Activated CD4-positive, CD25-positive, alpha-beta regulatory T cell (primary cell): ENCODE data around the gene EML4.

Experiments
- DNase-seq, 4 experiments: peaks; one replicate each; lab custom pipeline; 2025; lab: John Stamatoyannopoulos, UW

Gene EML4

DNA sequence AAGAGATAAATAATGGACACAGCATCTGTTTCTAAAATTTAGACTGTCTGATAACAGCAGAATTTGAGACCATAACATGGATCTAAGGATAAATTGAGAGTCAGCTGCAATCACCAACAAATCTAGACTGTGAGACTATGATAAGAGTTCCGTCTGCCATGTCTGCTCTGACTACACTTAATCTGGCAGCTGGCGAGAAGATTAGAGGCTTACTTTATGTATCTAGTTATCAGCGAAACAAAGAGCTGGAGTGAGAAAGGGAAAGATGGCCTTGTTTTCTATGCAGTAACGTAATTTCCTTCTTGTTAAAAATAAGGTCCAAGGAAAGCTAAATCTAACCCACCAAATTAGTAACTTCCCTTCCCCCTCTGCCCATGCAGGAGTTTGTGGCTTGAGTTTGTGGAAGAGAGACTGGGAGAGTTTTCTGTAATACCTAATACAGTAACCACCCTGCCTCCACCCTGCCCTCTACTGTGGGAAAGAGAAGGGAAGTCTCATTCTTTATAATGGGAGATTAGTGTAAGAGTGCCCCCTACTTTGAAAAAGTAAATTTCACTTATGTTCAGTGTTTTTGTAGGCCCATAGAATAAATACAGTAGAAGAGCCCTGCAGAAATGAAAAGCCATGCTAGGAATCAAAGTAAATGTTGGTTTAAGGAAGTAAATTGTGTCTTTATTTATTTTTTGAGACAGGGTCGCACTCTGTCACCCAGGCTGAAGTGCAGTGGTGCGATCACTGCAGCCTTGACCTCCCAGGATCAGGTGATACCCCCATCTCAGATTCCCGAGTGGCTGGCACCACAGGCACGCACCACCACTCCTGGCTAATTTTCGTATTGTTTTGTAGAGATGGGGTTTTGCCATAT is 27.5 kb downstream of the EML4 start:
- peak in 2 of 4 experiments; percentile 4 to 12 for DNase-seq

GRCh38 chr2:42197792-42198191 is 28.6 kb downstream of the EML4 start:
- DNase-seq = no peak

DNA sequence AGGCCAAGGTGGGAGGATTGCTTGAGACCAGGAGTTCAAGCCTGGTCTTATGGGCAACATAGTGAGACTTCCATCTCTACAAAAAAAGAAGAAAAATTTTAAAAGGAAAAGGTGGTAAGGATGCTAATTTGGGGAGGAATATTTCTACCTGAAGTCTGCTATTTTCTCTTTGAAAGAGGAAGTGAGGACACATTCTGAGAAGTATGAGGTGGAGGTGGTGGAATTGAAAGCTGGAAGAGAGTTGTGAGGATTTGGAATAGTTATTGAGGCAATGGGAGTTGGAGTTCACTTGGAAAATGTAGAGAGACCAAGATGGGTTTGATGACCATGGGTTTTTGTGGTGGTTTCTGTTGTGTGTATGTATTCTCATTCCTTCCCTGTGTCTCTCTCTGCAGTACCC is 29.3 kb downstream of the EML4 start:
- DNase-seq = no peak

DNA sequence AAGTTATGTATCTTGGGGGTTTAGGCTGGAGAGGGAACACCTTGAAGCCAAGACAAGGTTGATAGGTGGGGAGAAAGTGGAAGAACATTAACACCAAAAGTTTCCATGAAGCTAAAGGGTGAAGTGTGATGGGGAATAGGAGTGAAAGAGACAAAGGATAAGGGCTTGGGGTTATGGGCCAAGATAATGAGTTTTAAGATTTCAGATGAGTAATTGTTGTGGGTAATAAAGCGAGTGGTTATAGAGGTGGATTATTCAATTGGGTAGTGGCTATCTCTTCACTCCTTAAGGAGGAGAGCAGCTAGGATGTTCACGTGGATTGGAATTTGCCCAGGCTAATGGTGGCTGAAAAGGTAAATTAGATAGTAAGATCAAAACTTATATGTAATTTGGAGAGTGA is 29.8 kb downstream of the EML4 start:
- no peak for DNase-seq

GRCh38 chr2:42199626-42200025 is 30.5 kb downstream of the EML4 start:
- DNase-seq = no peak

- no peak for DNase-seq
Measured at GRCh38 chr2:42200926-42201855, 32.0 kb downstream of the EML4 start.

- no peak for DNase-seq
Measured at GRCh38 chr2:42202634-42203008, 33.5 kb downstream of the EML4 start.

GRCh38 chr2:42203792-42204191 is 34.6 kb downstream of the EML4 start:
- no peak for DNase-seq

DNA sequence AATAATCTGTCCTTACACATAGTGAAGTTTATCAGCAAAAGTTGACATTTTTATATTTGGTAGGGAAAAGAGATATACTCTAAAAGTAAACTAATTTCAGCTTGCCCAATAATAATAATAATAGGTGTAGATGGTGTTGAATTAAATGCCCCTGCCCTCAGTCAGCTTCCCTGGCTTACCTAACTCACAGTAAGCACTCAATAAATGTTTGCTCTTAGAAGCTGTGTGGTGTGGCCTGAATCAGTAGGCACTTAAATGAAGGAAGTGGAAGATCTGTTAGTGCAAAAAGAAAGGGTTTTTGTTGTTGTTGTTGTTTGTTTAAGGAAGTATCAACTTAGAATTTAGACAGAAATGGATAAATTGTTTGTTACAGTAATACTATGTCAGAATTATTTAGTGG is 36.2 kb downstream of the EML4 start:
- no peak for DNase-seq

DNA sequence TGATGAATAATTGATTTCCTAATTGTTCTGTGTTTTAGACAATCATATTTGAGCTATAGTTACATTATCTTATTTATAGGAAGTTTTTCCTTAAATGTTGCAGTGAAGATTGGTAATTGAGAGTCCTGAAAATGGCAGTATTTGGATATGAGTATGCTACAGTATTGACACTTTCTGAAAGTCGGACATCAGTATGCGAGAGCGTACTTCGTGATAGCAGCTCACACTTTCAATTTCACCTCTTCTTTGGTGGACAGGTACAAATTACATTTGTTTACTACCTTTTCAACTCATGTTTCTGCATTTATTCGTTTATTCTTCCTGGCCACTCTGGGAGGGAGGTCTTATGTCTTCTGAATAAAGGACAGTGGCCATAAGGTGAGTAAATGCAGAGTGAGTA is 38.7 kb downstream of the EML4 start:
- DNase-seq = no peak

- no peak for DNase-seq
Measured at GRCh38 chr2:42210203-42210602, 41.0 kb downstream of the EML4 start.

GRCh38 chr2:42211291-42211690 is 42.1 kb downstream of the EML4 start:
- DNase-seq = no peak

GRCh38 chr2:42214669-42215068 is 45.5 kb downstream of the EML4 start:
- no peak for DNase-seq

- no peak for DNase-seq
Measured at GRCh38 chr2:42216694-42217093, 47.5 kb downstream of the EML4 start.

DNA sequence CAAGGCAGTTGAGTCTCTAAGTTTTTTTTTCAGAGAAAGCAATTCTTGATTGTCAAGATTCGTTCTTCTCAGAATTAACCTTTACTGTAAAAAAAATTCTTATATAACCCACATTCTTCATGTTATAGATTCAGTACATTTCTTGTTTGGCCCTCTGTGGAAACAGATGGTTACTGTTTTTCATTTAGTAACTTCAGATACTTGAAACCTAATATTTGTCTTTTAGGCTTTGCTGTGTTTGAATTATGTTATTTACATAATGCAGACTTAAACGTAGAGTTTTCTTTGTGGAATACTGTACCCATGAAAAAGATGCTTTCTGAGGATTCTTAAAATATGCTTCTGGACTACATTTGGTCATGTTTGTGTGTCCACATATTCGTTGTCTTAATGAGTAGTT is 48.2 kb downstream of the EML4 start:
- no peak for DNase-seq

DNA sequence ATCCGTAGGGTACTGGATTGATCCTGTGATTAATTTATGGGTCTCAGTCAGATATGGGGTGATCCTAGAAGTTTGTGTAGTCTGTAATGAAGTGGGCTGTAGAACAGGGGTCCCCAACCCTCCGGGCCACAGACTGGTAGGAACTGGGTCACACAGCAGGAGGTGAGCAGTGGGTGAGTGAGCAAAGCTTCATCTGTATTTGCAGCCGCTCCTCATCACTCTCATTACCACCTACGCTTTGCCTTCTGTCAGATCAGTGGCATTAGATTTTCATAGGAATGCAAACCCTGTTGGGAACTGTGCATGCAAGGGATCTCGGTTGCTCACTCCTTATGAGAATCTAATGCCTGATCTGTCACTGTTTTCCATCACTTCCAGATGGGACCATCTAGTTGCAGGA is 48.8 kb downstream of the EML4 start:
- no peak for DNase-seq

DNA sequence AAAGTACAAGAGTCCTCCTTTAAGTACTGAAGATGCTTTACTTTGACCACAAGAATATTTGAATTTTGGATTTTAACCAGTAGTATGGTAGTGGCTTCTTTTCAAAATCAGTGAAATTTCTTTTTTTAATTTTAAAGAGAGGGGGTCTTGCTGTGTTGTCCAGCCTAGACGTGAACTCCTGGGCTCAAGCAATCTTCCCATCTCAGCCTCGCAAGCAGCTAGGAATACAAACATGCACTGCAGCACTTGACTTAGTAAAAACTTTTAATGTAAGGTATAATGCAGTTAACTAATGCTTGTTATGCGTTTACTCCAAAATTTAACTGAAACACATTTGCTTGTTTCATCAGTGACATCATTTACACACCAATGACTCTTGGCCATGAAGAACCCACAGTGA is 49.6 kb downstream of the EML4 start:
- no peak for DNase-seq

- no peak for DNase-seq
Measured at GRCh38 chr2:42219160-42219559, 50.0 kb downstream of the EML4 start.

- DNase-seq = no peak
Measured at GRCh38 chr2:42220566-42220965, 51.4 kb downstream of the EML4 start.

GRCh38 chr2:42223067-42223854 is 54.1 kb downstream of the EML4 start:
- DNase-seq = no peak

- no peak for DNase-seq
Measured at GRCh38 chr2:42223855-42224268, 54.7 kb downstream of the EML4 start.

DNA sequence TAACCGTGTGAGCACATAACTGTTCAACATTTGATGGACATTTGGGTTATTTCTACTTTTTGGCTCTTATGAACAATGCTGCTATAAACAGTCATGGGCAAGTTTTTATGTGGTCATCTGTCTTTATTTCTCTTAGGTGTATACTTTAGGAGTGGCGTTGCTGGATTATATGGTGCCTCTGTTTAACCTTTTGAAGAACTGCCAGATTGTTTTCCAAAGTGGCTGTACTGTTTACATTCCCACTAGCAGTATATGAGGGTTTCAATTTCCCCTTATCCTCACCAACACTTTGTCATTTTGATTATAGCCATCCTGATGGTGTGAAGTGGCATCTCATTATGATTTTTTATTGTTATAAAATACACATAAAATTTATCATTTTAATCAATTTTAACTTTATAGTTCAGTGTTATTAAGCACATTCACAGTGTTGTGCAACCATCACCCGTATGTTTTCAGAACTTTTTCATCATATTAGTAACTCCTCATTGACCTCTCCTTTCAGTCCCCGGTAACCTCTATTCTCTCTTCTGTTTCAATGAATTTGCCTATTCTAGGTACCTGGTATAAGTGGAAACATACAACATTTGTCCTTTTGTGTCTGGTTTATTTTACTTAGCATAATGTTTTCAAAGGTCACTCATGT is 55.4 kb downstream of the EML4 start:
- DNase-seq = no peak
